ENCODE data around the gene METTL1.

Gene METTL1

DNA sequence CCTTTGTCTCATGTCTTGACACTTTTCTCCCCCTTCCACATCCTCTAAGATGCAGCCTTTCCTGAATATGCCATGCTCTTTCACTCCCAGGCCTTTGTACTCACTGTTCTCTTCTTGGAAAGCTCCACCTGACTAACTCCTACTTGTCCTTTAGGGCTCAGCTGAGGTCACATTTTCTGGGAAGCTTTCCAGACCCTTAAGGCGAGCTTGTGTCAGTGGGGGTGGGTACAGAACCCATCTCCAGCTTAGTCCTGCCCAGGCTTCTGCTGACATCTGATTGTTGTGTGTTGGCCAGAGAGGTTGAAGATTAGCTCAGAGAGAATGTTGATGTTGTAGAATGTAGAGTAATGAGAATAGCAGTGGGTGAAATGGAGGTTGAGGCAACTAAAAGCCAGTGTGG lies 7.8 kb upstream of the METTL1 start:
- Histone ChIP-seq H3K14ac (ENCODE audit: low read length) (no peak overlapping the region), H4K8ac (ENCODE audit: low read depth, low read length) (no peak overlapping the region), H3K27ac (replicated peaks; ENCODE audit: low read length) (no peak overlapping the region), H3K27me3 (ENCODE audit: control insufficient read depth in 3 of 3, insufficient read depth in 3 of 3, low read depth in 1 of 3, low read length in 3 of 3) (no peaks in the 10 kb centered on the region), H3K4me1 (ENCODE audit: control insufficient read depth in 2 of 2, insufficient read depth in 1 of 2, low read depth in 1 of 2, low read length in 2 of 2) (peaks cover 3 to 6% of the 10 kb centered on the region in 2 donors), H2BK12ac (ENCODE audit: low read length) (no peak overlapping the region), H2BK5ac (ENCODE audit: low read length) (no peak overlapping the region), H2AK5ac (ENCODE audit: low read depth, low read length) (no peak overlapping the region), H3K9ac (ENCODE audit: low read depth, low read length, poor library complexity) (no peak overlapping the region), H2BK15ac (ENCODE audit: low read length) (no peak overlapping the region), H3K79me1 (ENCODE audit: low read depth, low read length) (peaks cover 4% of the 10 kb centered on the region), H2AFZ (ENCODE audit: low read length) (no peak overlapping the region), H3K4me3 (ENCODE audit: low read length in 2 of 2) (no peak overlapping the region), H3K9me3 (replicated peaks in 1 of 2; ENCODE audit: control insufficient read depth in 2 of 2, insufficient read depth in 1 of 2, low read depth in 1 of 2, low read length in 2 of 2) (no peaks in the 10 kb centered on the region), H3K4ac (ENCODE audit: low read length) (no peak overlapping the region), H4K91ac (ENCODE audit: low read depth, low read length, poor library complexity) (no peak overlapping the region), H3K36me3 (replicated peaks in 1 of 2; ENCODE audit: control insufficient read depth in 2 of 2, insufficient read depth in 2 of 2, low read length in 2 of 2) (peaks cover 0 to 35% of the 10 kb centered on the region in 2 donors), H3K23ac (ENCODE audit: low read depth, low read length, poor library complexity) (no peak overlapping the region), H3K18ac (ENCODE audit: low read length) (no peak overlapping the region), H2BK120ac (ENCODE audit: low read depth, low read length) (no peak overlapping the region), H3K4me2 (ENCODE audit: insufficient read depth, low read length, poor library complexity, severe bottlenecking) (no peak overlapping the region)
- no CpG with 5 or more reads among the region's 1 CpG for WGBS, 2 donors (ENCODE audit: extremely low coverage in 2 of 2, insufficient read length in 2 of 2, insufficient replicate concordance in 1 of 2)
- DNase-seq (ENCODE audit: low spot score): no peak

DNA sequence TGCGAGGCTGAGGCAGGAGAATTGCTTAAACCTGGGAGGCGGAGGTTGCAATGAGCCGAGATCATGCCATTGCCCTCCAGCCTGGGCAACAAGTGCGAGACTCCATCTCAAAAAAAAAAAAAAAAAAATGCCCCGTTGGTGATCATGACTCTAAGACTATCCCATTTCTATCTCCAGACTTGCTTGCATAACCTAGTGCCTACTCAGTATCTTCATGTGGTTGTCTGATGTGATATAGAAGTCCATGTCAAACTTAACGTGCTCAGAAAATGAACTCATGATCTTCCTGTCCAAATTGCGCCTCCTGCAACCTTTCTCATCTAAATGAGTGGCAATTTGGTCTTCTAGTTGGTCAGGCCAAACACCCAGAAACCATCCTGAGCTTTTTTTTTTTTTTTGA lies 6.0 kb upstream of the METTL1 start:
- no peak for DNase-seq (ENCODE audit: low spot score)
- no peak overlapping the region for H2BK5ac ChIP-seq (ENCODE audit: low read length)
- H3K27ac ChIP-seq (replicated peaks; ENCODE audit: low read length): no peak overlapping the region
- H3K23ac ChIP-seq (ENCODE audit: low read depth, low read length, poor library complexity): no peak overlapping the region
- no peak overlapping the region for H3K9ac ChIP-seq (ENCODE audit: low read depth, low read length, poor library complexity)
- no peak overlapping the region for H3K4me3 ChIP-seq (ENCODE audit: low read length in 2 of 2)
- H2BK12ac ChIP-seq (ENCODE audit: low read length): no peak overlapping the region
- H4K8ac ChIP-seq (ENCODE audit: low read depth, low read length): no peak overlapping the region
- H4K91ac ChIP-seq (ENCODE audit: low read depth, low read length, poor library complexity): no peak overlapping the region
- H3K18ac ChIP-seq (ENCODE audit: low read length): no peak overlapping the region
- no peaks in the 10 kb centered on the region for H3K27me3 ChIP-seq (ENCODE audit: control insufficient read depth in 3 of 3, insufficient read depth in 3 of 3, low read depth in 1 of 3, low read length in 3 of 3)
- peaks cover 3% of the 10 kb centered on the region for H3K79me1 ChIP-seq (ENCODE audit: low read depth, low read length)
- no peak overlapping the region for H2BK15ac ChIP-seq (ENCODE audit: low read length)
- no CpG with 5 or more reads among the region's 7 CpGs for WGBS, 2 donors (ENCODE audit: extremely low coverage in 2 of 2, insufficient read length in 2 of 2, insufficient replicate concordance in 1 of 2)
- H2BK120ac ChIP-seq (ENCODE audit: low read depth, low read length): no peak overlapping the region
- no peak overlapping the region for H3K4me2 ChIP-seq (ENCODE audit: insufficient read depth, low read length, poor library complexity, severe bottlenecking)
- no peak overlapping the region for H3K14ac ChIP-seq (ENCODE audit: low read length)
- peaks cover 0 to 28% of the 10 kb centered on the region in 2 donors for H3K36me3 ChIP-seq (replicated peaks in 1 of 2; ENCODE audit: control insufficient read depth in 2 of 2, insufficient read depth in 2 of 2, low read length in 2 of 2)
- no peak overlapping the region for H3K4ac ChIP-seq (ENCODE audit: low read length)
- no peak overlapping the region for H2AK5ac ChIP-seq (ENCODE audit: low read depth, low read length)
- peaks cover under 1 to 3% of the 10 kb centered on the region in 2 donors for H3K4me1 ChIP-seq (ENCODE audit: control insufficient read depth in 2 of 2, insufficient read depth in 1 of 2, low read depth in 1 of 2, low read length in 2 of 2)
- no peaks in the 10 kb centered on the region for H3K9me3 ChIP-seq (replicated peaks in 1 of 2; ENCODE audit: control insufficient read depth in 2 of 2, insufficient read depth in 1 of 2, low read depth in 1 of 2, low read length in 2 of 2)
- H2AFZ ChIP-seq (ENCODE audit: low read length): no peak overlapping the region

DNA sequence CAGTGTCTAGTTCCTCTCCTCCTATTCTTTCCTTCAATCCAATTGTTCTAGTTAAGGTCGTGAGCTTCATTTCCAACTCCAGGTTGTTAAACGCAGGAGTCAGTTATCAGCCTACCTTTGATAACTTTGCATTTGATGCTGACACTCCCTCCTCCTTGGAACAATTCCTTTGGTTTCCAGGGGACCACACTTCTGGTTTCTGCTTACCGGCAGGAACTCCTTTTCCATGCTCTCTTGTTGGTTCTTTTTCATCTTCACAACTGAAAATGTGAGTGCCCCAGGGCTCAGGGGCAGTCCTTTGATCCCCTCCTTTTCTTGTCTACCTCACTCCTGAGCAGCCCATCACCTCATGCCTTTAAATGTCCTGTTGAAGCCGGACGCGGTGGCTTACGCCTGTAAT lies 5.5 kb upstream of the METTL1 start:
- Histone ChIP-seq H2BK12ac (ENCODE audit: low read length) (no peak overlapping the region), H3K4me2 (ENCODE audit: insufficient read depth, low read length, poor library complexity, severe bottlenecking) (no peak overlapping the region), H3K36me3 (replicated peaks in 1 of 2; ENCODE audit: control insufficient read depth in 2 of 2, insufficient read depth in 2 of 2, low read length in 2 of 2) (peaks cover 0 to 28% of the 10 kb centered on the region in 2 donors), H3K4me3 (ENCODE audit: low read length in 2 of 2) (no peak overlapping the region), H2AFZ (ENCODE audit: low read length) (no peak overlapping the region), H3K27me3 (ENCODE audit: control insufficient read depth in 3 of 3, insufficient read depth in 3 of 3, low read depth in 1 of 3, low read length in 3 of 3) (no peaks in the 10 kb centered on the region), H3K9ac (ENCODE audit: low read depth, low read length, poor library complexity) (no peak overlapping the region), H3K79me1 (ENCODE audit: low read depth, low read length) (no peaks in the 10 kb centered on the region), H4K8ac (ENCODE audit: low read depth, low read length) (no peak overlapping the region), H3K23ac (ENCODE audit: low read depth, low read length, poor library complexity) (no peak overlapping the region), H2AK5ac (ENCODE audit: low read depth, low read length) (no peak overlapping the region), H3K14ac (ENCODE audit: low read length) (no peak overlapping the region), H3K4me1 (ENCODE audit: control insufficient read depth in 2 of 2, insufficient read depth in 1 of 2, low read depth in 1 of 2, low read length in 2 of 2) (peaks cover 2 to 4% of the 10 kb centered on the region in 2 donors), H2BK5ac (ENCODE audit: low read length) (no peak overlapping the region), H3K18ac (ENCODE audit: low read length) (no peak overlapping the region), H2BK15ac (ENCODE audit: low read length) (no peak overlapping the region), H2BK120ac (ENCODE audit: low read depth, low read length) (no peak overlapping the region), H3K9me3 (replicated peaks in 1 of 2; ENCODE audit: control insufficient read depth in 2 of 2, insufficient read depth in 1 of 2, low read depth in 1 of 2, low read length in 2 of 2) (no peaks in the 10 kb centered on the region), H3K27ac (replicated peaks; ENCODE audit: low read length) (no peak overlapping the region), H3K4ac (ENCODE audit: low read length) (no peak overlapping the region), H4K91ac (ENCODE audit: low read depth, low read length, poor library complexity) (no peak overlapping the region)
- no peak for DNase-seq (ENCODE audit: low spot score)
- no CpG with 5 or more reads among the region's 7 CpGs for WGBS, 2 donors (ENCODE audit: extremely low coverage in 2 of 2, insufficient read length in 2 of 2, insufficient replicate concordance in 1 of 2)

DNA sequence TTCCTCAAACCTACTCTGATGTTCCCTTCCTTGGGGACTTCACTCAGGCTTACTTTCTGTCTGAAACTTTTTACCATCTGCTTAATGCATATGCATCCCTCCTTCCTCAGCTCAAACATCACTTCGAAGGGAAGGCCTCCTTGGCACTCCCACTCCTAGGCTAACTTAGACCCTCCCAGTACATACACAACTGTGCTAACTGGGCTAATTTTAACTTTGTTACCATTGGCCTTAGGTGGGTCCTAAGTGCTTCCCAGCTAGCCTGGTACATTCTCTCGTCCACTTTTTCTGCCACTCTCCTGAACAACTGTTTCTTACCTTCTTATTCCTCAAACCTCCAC lies 4.3 kb upstream of the METTL1 start:
- WGBS, 2 donors (ENCODE audit: extremely low coverage in 2 of 2, insufficient read length in 2 of 2, insufficient replicate concordance in 1 of 2): no CpG with 5 or more reads among the region's 2 CpGs
- Histone ChIP-seq H3K14ac (ENCODE audit: low read length) (no peak overlapping the region), H4K8ac (ENCODE audit: low read depth, low read length) (no peak overlapping the region)

More for the DNA sequence above, 4.3 kb upstream of the METTL1 start:
- Histone ChIP-seq H2BK120ac (ENCODE audit: low read depth, low read length) (no peak overlapping the region), H3K9ac (ENCODE audit: low read depth, low read length, poor library complexity) (no peak overlapping the region), H3K27me3 (ENCODE audit: control insufficient read depth in 3 of 3, insufficient read depth in 3 of 3, low read depth in 1 of 3, low read length in 3 of 3) (no peaks in the 10 kb centered on the region), H3K4me3 (ENCODE audit: low read length in 2 of 2) (no peak overlapping the region), H2BK12ac (ENCODE audit: low read length) (no peak overlapping the region), H3K36me3 (replicated peaks in 1 of 2; ENCODE audit: control insufficient read depth in 2 of 2, insufficient read depth in 2 of 2, low read length in 2 of 2) (peaks cover 0 to 22% of the 10 kb centered on the region in 2 donors), H2AK5ac (ENCODE audit: low read depth, low read length) (no peak overlapping the region), H3K79me1 (ENCODE audit: low read depth, low read length) (no peaks in the 10 kb centered on the region), H3K4me2 (ENCODE audit: insufficient read depth, low read length, poor library complexity, severe bottlenecking) (no peak overlapping the region), H2BK15ac (ENCODE audit: low read length) (no peak overlapping the region), H3K4ac (ENCODE audit: low read length) (no peak overlapping the region), H3K27ac (replicated peaks; ENCODE audit: low read length) (no peak overlapping the region), H3K23ac (ENCODE audit: low read depth, low read length, poor library complexity) (no peak overlapping the region), H3K4me1 (ENCODE audit: control insufficient read depth in 2 of 2, insufficient read depth in 1 of 2, low read depth in 1 of 2, low read length in 2 of 2) (peaks cover 4 to 5% of the 10 kb centered on the region in 2 donors), H4K91ac (ENCODE audit: low read depth, low read length, poor library complexity) (no peak overlapping the region), H3K18ac (ENCODE audit: low read length) (no peak overlapping the region), H3K9me3 (replicated peaks in 1 of 2; ENCODE audit: control insufficient read depth in 2 of 2, insufficient read depth in 1 of 2, low read depth in 1 of 2, low read length in 2 of 2) (no peaks in the 10 kb centered on the region), H2AFZ (ENCODE audit: low read length) (no peak overlapping the region), H2BK5ac (ENCODE audit: low read length) (no peak overlapping the region)
- no peak for DNase-seq (ENCODE audit: low spot score)
